Caco-2 (cell line): ENCODE data around the gene COG1. TPM values are rescaled to one million over a fixed set of nuclear protein-coding genes. Genes with fewer than 3 reads are reported as not detected.
"Not testable (repeated sequence)": the region's sequence is repeated elsewhere in the genome, so short reads cannot be mapped to it uniquely, and the experiment has no call there.

Source experiments
- BruUV-seq: library from RNA; stranded (reverse); fragments of 400-500 nt; replicated peaks from 2 replicates; lab custom pipeline; 2021; lab: Mats Ljungman, UMichigan
- CTCF ChIA-PET: fragments of 300-600 bp; sonication (Branson Sonifier 250); formaldehyde crosslinking; loops from one replicate; lab custom pipeline; 2022; ENCODE audit warnings: antibody characterized with exemption; lab: Charles Lee
- POLR2A ChIA-PET: fragments of 300-600 bp; sonication (Branson Sonifier 250); formaldehyde crosslinking; loops from one replicate; lab custom pipeline; 2022; ENCODE audit warnings: antibody characterized with exemption; lab: Charles Lee
- DNase-seq, 2 experiments: peaks; one replicate each; pipeline versions ENCODE4 v3.0.0 to v3.0.0-alpha.2; 2020 to 2022
- H3K27me3 ChIP-seq: replicated peaks from 2 replicates; pipeline ENCODE4 v1.6.0; 2011; ENCODE audit warnings: low read length; ENCODE audit not compliant: control insufficient read depth, insufficient read depth
- H3K36me3 ChIP-seq: 2 replicates; pipeline ENCODE4 v1.5.1; 2011; ENCODE audit warnings: low read length; ENCODE audit not compliant: control insufficient read depth, insufficient read depth
- H3K4me1 ChIP-seq: fragments of 250-450 bp; sonication (Bioruptor Pico); 2 replicates; pipeline ENCODE4 v1.5.1; 2020; ENCODE audit warnings: mild to moderate bottlenecking
- H3K4me3 ChIP-seq: 2 replicates; pipeline ENCODE4 v1.5.1; 2011; ENCODE audit warnings: low read depth, mild to moderate bottlenecking, control low read depth, low read length
- H3K9me3 ChIP-seq: fragments of 250-450 bp; sonication (Bioruptor Pico); 2 replicates; pipeline ENCODE4 v1.5.1; 2020; ENCODE audit warnings: mild to moderate bottlenecking, moderate library complexity
- H3K27ac Mint-ChIP-seq: one replicate; pipeline ENCODE4 v1.8.0; 2022; ENCODE audit warnings: mixed read lengths; ENCODE audit not compliant: unreplicated experiment
- H3K27me3 Mint-ChIP-seq: one replicate; pipeline ENCODE4 v1.8.0; 2022; ENCODE audit warnings: mixed read lengths; ENCODE audit not compliant: insufficient read depth, unreplicated experiment
- H3K36me3 Mint-ChIP-seq: one replicate; pipeline ENCODE4 v1.8.0; 2022; ENCODE audit warnings: mild to moderate bottlenecking, mixed read lengths; ENCODE audit not compliant: insufficient read depth, unreplicated experiment
- H3K4me1 Mint-ChIP-seq: one replicate; pipeline ENCODE4 v1.8.0; 2022; ENCODE audit warnings: low read depth, mixed read lengths; ENCODE audit not compliant: unreplicated experiment
- H3K4me3 Mint-ChIP-seq: one replicate; pipeline ENCODE4 v1.8.0; 2022; ENCODE audit warnings: mild to moderate bottlenecking, moderate library complexity, mixed read lengths; ENCODE audit not compliant: unreplicated experiment
- H3K9me3 Mint-ChIP-seq: one replicate; pipeline ENCODE4 v1.8.0; 2022; ENCODE audit warnings: mixed read lengths; ENCODE audit not compliant: unreplicated experiment
- CTCF ChIP-seq, 2 experiments: fragments of 200-600 bp in 1 of 2; IDR thresholded peaks; 1 replicate in 1 of 2; 2 replicates in 1 of 2; pipeline versions ENCODE4 v1.5.1 to v1.8.0; 2011 to 2022; ENCODE audit warnings: antibody characterized with exemption in 1 of 2, control low read depth in 1 of 2, inconsistent platforms in 1 of 2, low read depth in 1 of 2, low read length in 1 of 2, mild to moderate bottlenecking in 1 of 2, moderate library complexity in 1 of 2; ENCODE audit not compliant: insufficient read depth in 1 of 2, severe bottlenecking in 1 of 2, unreplicated experiment in 1 of 2
- intact Hi-C: fragments of 100-400 bp; cut with micrococcal nuclease; formaldehyde crosslinking; loops from one replicate; pipeline ENCODE4 v1.10.0; 2022; ENCODE audit not compliant: unreplicated experiment
- total RNA-seq: library from RNA; stranded (reverse); gene quantifications from 2 replicates; pipeline ENCODE4 v1.2.3, GENCODE V29; 2022

The COG1 gene
- total RNA-seq, 1 experiment from 2014 or later: 36.8 TPM

GRCh38 chr17:73148540-73149334 lies 44.1 kb upstream of the COG1 start:
- Histone ChIP-seq H3K9me3 (peaks cover 6% of the 10 kb centered on the region; the same call in 1 of the 2 replicates), H3K27me3 (no peaks in the 10 kb centered on the region), H3K36me3 (no peaks in the 10 kb centered on the region), H3K4me3 (no peak overlapping the region), H3K4me1 (peaks cover 16% of the 10 kb centered on the region)
- TF ChIP-seq CTCF (IDR thresholded peaks at IDR 0.05; ENCODE audit: insufficient read depth in 1 of 2, low read depth in 1 of 2, low read length in 1 of 2, severe bottlenecking in 1 of 2, unreplicated experiment in 1 of 2): no peak
- Mint-ChIP-seq H3K4me1 (peaks cover 21% of the 10 kb centered on the region), H3K36me3 (peaks cover 6% of the 10 kb centered on the region), H3K27ac (peak overlapping the region; percentile 60), H3K9me3 (peaks cover 36% of the 10 kb centered on the region), H3K4me3 (no peak overlapping the region), H3K27me3 (no peaks in the 10 kb centered on the region)
- intact Hi-C loops: no loop called here
- POLR2A ChIA-PET: no interaction called here
- DNase-seq: no peak
- CTCF ChIA-PET: no interaction called here
- no TSS peak for BruUV-seq

DNA sequence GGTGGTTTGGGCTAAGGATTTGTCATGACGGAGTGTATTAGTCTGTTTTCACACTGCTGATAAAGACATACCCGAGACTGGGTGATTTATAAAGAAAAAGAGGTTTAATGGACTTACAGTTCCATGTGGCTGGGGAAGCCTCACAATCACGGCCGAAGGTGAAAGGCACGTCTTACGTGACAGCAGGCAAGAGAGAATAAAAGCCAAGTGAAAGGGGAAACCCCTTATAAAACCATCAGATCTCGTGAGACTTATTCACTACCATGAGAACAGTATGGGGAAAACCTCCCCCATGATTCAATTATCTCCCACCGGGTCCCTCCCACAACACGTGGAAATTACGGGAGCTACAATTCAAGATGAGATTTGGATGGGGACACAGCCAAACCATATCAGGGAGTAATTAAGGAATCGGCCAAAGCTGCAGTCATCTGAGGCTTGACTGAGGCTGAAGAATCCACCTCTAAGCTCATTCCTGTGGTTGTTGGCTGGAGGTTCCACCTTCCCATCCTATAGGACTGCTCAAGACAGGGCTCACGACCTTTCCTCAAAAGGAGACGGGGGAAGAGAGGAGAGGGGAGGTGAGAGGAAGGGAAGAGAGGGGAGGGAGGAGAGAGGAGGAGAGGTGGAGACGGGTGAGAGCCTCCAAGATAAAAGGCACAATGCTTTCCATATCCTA lies 42.1 kb upstream of the COG1 start:
- H3K36me3 Mint-ChIP-seq, H3K27me3 ChIP-seq, H3K27me3 Mint-ChIP-seq, H3K36me3 ChIP-seq, CTCF ChIA-PET, H3K27ac Mint-ChIP-seq, DNase-seq, intact Hi-C loops, H3K4me3 ChIP-seq, POLR2A ChIA-PET, BruUV-seq, H3K4me3 Mint-ChIP-seq, H3K9me3 ChIP-seq: not testable (repeated sequence)
- Mint-ChIP-seq H3K9me3 (peaks cover 36% of the 10 kb centered on the region), H3K4me1 (peaks cover 21% of the 10 kb centered on the region)
- peaks cover 16% of the 10 kb centered on the region for H3K4me1 ChIP-seq

GRCh38 chr17:73151916-73152632 lies 40.8 kb upstream of the COG1 start:
- Mint-ChIP-seq H3K27ac (peak overlapping the region; percentile 29), H3K9me3 (peaks cover 36% of the 10 kb centered on the region), H3K27me3 (no peaks in the 10 kb centered on the region), H3K36me3 (peaks cover 6% of the 10 kb centered on the region), H3K4me1 (peaks cover 21% of the 10 kb centered on the region), H3K4me3 (no peak overlapping the region)
- TF ChIP-seq CTCF (IDR thresholded peaks at IDR 0.05; ENCODE audit: insufficient read depth in 1 of 2, low read depth in 1 of 2, low read length in 1 of 2, severe bottlenecking in 1 of 2, unreplicated experiment in 1 of 2): no peak
- Histone ChIP-seq H3K27me3 (no peaks in the 10 kb centered on the region), H3K4me1 (peaks cover 21% of the 10 kb centered on the region), H3K4me3 (no peak overlapping the region), H3K36me3 (no peaks in the 10 kb centered on the region), H3K9me3 (no peaks in the 10 kb centered on the region)
- CTCF ChIA-PET: interaction anchor here (0.5 kb wide), 1 partner anchor 13 kb away, joined by 3 read pairs; no protein-coding TSS in a partner anchor
- no TSS peak for BruUV-seq
- POLR2A ChIA-PET: no interaction called here
- intact Hi-C loops: no loop called here
- DNase-seq: peak in 1 of 2 experiments; percentile 23
